ENCODE measurements around the gene UCKL1.
A peak's percentile ranks its signal among the peaks of the same experiment; 100 is the strongest.

The UCKL1 gene

GRCh38 chr20:63980806-63981728 is 24.9 kb upstream of the UCKL1 start, which contains the start of gene PRPF6:
PRPF6 (plus strand) TSS chr20:63981132; CDS start chr20:63981246, 114 bp downstream.
- TF ChIP-seq, protein P1, sequence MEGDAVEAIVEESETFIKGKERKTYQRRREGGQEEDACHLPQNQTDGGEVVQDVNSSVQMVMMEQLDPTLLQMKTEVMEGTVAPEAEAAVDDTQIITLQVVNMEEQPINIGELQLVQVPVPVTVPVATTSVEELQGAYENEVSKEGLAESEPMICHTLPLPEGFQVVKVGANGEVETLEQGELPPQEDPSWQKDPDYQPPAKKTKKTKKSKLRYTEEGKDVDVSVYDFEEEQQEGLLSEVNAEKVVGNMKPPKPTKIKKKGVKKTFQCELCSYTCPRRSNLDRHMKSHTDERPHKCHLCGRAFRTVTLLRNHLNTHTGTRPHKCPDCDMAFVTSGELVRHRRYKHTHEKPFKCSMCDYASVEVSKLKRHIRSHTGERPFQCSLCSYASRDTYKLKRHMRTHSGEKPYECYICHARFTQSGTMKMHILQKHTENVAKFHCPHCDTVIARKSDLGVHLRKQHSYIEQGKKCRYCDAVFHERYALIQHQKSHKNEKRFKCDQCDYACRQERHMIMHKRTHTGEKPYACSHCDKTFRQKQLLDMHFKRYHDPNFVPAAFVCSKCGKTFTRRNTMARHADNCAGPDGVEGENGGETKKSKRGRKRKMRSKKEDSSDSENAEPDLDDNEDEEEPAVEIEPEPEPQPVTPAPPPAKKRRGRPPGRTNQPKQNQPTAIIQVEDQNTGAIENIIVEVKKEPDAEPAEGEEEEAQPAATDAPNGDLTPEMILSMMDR (IDR thresholded peaks at IDR 0.05; ENCODE audit: borderline replicate concordance, insufficient read depth, low read depth, low read length), result peak; percentile 93
- H3K4me3 ChIP-seq (ENCODE audit: low read depth, low read length), result peak within 1 kb of the TSS; percentile 79

- peak overlapping the region; percentile 79 for H3K4me3 ChIP-seq (ENCODE audit: low read depth, low read length)
- TF ChIP-seq, protein P1 (IDR thresholded peaks at IDR 0.05; ENCODE audit: borderline replicate concordance, insufficient read depth, low read depth, low read length), result no peak
These were observed 24.1 kb upstream of the UCKL1 start for GRCh38 chr20:63980317-63980805.

DNA sequence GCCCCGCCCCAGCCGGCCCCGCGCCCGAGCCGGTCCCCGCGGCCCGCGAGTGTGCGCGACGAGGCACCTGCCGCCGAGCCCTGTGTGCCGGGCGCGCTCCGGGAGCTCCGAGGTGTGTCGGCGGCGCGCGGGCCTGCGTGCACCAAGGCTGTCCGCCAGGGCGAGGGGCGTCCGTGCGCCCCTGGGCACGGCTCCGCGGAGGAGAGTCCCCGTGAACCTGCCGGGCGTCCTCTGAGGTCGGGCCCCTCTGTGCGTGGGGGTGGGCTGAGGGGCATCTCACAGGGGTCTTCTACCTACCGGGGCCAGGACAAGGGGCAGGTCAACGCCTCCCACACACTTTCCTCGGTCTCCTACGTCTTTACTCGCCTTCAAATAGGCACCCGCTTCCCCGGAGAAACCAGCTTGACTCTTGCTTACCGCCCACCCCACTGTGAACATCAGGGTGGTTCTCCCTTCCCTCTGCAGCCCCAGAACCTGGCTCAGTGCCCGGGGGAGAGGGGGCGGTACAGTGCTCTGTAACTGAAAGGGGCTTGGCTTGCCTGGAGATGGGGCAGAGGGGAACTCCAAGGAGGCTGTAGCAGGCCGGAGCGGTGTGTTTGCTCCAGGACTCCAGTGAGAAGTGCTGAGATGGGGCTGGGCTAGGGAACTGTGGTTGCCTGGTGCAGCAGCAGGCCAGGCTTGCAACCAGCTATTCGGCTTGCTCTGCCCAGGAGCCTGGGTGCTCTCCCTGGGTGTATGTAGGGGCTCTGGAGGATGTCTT is 23.5 kb upstream of the UCKL1 start, which contains the start of gene SAMD10:
TSS of gene SAMD10 (minus strand) at position 86 of the 760 bp plus-strand sequence. CDS start 175 bp downstream, outside the sequence.
- TF ChIP-seq, protein P1 (IDR thresholded peaks at IDR 0.05; ENCODE audit: borderline replicate concordance, insufficient read depth, low read depth, low read length), result peak; percentile 28; the same call in 1 of the 2 replicates
- H3K4me3 ChIP-seq (ENCODE audit: low read depth, low read length), result peak within 1 kb of the TSS; percentile 79

- TF ChIP-seq, protein P1 (IDR thresholded peaks at IDR 0.05; ENCODE audit: borderline replicate concordance, insufficient read depth, low read depth, low read length), result no peak
These were observed 23.0 kb upstream of the UCKL1 start for GRCh38 chr20:63979229-63979556.

DNA sequence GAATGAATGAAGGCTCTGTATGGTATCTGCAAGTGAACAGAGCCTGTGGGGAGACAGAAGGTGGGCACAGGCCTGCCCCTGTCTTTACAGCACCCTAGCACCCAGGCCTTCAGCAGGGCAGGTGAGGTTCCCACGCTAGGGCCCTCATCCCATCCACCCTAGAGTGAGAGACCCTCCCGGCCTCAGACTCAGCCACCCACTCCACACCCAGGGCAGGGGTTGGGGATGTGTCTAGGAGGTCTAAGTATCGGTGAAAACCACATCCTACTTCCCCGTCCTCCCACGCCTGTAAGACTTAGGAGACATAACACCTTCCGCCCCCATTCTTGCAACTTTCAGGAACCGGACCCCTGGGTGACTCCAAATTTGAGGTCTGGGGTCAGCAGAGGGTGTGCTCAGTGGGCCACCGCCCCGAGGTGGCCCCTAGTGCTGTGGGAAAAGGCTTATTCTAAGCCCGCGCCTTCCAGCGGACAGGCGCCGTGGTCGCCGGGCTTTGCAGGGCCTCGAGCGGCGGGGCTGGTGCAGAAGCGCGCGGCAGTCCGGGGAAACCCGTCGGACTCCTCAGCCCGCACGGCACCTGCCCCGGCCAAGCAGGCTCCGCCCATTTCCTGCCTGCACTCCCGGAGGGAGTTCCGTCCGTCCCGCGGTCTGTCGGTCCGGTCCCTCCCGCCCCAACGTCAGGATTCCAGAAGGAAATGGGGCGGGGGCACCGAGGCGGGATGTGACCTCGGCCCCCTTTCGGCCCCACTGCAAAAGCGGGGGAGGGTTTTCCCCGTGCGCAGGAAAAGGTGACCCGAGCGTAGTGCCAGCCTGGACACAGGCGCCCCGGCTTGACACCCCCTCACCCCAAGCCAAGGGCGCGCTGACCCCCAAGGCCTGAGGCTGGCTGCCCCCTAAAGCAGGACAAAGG is 22.4 kb upstream of the UCKL1 start:
- peak overlapping the region; percentile 79 for H3K4me3 ChIP-seq (ENCODE audit: low read depth, low read length)
- TF ChIP-seq, protein P1 (IDR thresholded peaks at IDR 0.05; ENCODE audit: borderline replicate concordance, insufficient read depth, low read depth, low read length), result no peak

More at GRCh38 chr20:63979229-63979556, 23.0 kb upstream of the UCKL1 start:
- H3K4me3 ChIP-seq (ENCODE audit: low read depth, low read length), result peak overlapping the region; percentile 79

- no peak overlapping the region for H3K4me3 ChIP-seq (ENCODE audit: low read depth, low read length)
- TF ChIP-seq, protein P1 (IDR thresholded peaks at IDR 0.05; ENCODE audit: borderline replicate concordance, insufficient read depth, low read depth, low read length), result no peak
These were observed 21.6 kb upstream of the UCKL1 start for GRCh38 chr20:63977739-63978276.

All from GM12875 (cell line).